GM19023 (cell line): ENCODE data around the gene SMIM24.
"Not testable (repeated sequence)": the region's sequence is repeated elsewhere in the genome, so short reads cannot be mapped to it uniquely, and the experiment has no call there.

ENCODE experiments used
- ATAC-seq: cut with Tn5 transposase; IDR thresholded peaks from one replicate; pipeline ENCODE4 v1.9.1; 2021; ENCODE audit warnings: mild to moderate bottlenecking, moderate library complexity; ENCODE audit not compliant: unreplicated experiment

The SMIM24 gene

DNA sequence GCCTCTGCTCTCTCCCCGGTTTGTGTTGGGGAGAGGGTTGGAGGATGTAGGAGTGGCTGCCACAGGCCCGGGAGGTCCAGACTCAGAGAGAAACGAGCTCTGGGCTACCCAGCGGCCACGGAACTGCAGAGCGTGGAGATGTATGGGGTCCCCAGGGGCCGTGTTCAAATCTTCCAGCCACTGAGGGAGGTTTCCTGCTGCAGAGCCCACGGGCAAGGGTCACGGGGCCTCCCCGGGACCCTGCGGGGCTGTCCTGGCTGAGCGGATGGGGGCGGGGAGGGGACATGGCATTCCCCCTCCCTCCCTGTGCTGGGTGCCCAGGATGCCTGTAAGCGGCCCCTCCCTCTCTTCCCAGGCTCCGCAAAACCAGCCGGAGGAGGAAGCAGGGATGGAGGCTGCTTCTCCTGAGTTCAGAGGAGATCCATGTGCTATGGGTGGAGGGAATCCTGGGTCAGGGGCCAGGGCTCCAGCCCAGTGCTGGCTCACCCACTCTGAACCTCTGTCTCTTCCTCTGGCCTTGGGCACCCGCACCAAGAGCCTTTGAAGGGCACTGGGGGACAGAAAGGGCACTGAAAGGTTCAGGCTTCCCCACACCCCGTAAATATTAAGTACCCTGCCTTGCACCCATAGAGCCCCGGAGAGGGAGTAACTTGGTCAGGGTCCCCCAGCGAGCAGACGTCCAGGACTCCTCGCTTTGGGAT, 22.6 kb downstream of the SMIM24 start:
- ATAC-seq, result no peak

GRCh38 chr19:3456925-3457527, 23.3 kb downstream of the SMIM24 start:
- ATAC-seq, result no peak

- no peak for ATAC-seq
Measured at GRCh38 chr19:3455960-3456601, 24.2 kb downstream of the SMIM24 start.

DNA sequence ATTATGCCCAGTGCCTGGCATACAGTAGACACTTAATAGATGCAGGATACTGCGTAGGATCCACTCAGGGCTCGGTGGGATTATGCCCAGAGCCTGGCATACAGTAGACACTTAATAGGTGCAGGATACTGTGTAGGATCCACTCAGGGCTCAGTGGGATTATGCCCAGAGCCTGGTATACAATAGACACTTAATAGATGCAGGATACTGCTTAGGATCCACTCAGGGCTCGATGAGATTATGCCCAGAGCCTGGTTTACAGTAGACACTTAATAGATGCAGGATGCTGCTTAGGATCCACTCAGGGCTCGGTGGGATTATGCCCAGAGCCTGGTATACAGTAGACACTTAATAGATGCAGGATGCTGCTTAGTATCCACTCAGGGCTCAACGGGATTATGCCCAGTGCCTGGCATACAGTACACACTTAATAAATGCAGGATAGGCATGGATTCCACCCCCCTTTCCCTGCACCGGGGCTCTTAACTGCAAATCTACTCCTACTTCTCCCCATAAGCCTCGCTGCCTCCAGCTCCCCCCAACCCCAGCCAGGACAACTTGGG, 24.9 kb downstream of the SMIM24 start:
- no peak for ATAC-seq

DNA sequence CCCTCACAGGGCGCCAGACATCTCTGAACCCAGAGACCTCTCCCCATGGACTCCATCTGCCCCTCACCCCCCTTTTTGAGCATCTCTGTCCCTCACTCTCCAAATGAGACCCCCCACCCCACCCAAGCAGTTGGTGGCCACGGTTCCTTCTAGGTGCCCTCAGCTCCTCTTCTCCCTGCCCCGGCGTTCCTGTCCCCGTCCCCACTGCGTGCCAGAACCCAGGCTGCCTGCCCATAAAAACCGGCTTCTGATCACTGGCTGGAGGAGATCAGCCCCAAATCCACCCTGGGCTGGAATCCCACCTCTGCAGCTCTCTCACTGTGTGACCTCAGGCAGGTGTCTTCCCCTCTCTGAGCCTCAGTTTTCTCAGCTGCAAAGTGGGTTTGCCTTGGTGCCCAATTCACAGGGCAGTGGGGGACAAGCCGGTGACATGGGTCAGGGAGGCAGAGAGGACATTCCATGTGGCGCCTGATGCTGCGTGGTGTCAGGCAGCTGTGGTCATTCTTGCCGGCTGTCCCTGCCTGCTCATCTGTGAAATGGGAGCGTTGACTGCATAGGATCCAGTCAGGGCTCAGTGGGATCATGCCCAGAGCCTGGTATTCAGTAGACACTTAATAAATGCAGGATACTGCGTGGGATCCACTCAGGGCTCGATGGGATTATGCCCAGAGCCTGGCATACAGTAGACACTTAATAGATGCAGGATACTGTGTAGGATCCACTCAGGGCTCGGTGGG, 25.5 kb downstream of the SMIM24 start:
- ATAC-seq, result no peak

DNA sequence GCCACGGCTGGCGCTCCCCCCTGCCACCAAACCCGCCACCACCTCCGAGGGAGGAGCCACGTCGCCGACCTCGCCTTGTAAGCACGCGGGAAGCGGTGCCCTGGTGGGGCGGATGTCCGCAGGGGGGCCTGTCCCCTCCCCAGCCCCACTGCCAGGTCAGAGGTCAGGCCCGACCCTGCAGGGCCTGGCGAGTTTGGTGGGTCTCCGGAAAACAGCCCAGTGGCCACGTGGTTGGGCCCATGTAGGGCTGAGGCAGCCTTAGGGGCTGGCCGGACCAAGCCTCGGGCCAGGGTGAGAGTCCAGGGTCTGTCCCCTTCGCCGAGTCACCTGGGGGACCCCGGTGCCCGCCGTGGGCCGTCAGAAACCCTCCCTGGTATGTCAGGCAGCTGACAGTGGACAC, 26.5 kb downstream of the SMIM24 start:
- ATAC-seq, result no peak

DNA sequence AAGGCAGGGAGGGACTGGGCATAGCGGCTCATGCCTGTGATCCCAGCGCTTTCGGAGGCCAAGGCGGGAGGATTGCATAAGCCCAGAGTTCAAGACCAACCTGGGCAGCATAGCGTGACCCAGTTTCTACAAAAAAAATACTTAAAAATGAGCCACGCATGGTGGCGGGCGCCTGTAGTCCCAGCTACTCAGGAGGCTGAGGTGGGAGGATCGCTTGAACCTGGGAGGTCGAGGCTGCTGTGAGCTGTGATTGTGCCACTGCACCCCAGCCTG, 27.4 kb downstream of the SMIM24 start:
- ATAC-seq, result not testable (repeated sequence)

- no peak for ATAC-seq
Measured at GRCh38 chr19:3452171-3452941, 28.0 kb downstream of the SMIM24 start.

DNA sequence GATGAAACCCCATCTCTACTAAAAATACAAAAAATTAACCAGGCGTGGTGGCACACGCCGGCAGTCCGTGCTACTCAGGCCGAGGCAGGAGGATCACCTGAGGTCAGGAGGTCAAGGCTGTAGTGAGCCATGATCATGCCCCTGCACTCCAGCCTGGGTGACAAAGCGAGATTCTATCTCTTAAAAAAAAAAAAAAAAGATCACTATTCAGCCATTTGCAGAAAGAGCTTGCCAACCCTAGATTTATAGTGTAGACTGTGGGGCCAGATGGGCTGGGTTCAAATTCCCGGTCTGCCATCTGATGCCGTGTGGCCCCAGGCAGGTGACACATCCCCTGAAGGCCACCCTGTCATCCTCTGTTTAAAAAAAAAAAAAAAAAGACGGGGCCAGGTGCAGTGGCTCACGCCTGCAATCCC, 28.9 kb downstream of the SMIM24 start:
- no peak for ATAC-seq

DNA sequence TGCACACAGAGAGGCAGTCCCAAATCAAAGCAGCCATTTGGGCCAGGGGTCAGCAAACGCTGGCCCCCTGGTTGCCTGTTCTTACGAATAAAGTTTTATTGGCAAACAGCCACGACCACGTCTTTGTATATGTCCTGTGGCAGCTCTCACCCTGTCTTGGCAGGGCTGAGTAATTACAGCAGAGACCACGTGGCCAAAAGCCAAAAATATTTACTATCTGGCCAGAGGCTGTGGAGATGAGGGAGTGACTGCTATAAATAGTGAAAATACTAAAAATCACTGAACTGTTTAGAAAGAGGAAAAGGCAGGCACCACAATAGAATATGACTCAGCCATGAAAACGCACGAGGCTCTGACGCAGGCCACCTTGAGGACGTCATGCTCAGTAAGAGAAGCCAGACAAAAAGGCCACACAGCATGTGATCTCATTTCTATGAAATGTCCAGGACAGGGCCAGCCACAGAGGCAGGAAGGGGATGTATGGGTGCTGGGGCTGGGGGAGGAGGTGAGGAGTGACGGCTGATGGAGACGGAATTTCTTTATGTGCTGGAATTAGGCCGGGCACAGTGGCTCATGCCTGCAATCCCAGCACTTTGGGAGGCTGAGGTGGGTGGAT, 29.4 kb downstream of the SMIM24 start:
- no peak for ATAC-seq

GRCh38 chr19:3448616-3449334, 31.6 kb downstream of the SMIM24 start:
- no peak for ATAC-seq

DNA sequence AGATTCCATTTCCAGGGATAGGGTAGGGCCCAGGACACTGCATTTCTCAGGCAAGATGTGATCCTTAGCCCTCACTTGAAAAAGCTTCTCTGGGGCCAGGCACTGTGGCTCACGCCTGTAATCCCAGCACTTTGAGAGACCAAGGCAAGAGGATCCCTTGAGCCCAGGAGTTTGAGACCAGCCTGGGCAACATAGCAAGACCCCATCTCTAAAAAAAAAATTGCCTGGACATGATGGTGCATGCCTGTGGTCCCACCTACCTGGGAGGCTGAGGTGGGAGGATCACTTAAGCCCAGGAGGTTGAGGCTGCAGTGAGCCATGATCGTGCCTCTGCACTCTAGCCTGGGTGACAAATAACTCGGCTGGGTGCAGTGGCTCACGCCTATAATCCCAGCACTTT, 33.7 kb downstream of the SMIM24 start:
- ATAC-seq, result not testable (repeated sequence)

- no peak for ATAC-seq
Measured at GRCh38 chr19:3444695-3445234, 35.6 kb downstream of the SMIM24 start.

DNA sequence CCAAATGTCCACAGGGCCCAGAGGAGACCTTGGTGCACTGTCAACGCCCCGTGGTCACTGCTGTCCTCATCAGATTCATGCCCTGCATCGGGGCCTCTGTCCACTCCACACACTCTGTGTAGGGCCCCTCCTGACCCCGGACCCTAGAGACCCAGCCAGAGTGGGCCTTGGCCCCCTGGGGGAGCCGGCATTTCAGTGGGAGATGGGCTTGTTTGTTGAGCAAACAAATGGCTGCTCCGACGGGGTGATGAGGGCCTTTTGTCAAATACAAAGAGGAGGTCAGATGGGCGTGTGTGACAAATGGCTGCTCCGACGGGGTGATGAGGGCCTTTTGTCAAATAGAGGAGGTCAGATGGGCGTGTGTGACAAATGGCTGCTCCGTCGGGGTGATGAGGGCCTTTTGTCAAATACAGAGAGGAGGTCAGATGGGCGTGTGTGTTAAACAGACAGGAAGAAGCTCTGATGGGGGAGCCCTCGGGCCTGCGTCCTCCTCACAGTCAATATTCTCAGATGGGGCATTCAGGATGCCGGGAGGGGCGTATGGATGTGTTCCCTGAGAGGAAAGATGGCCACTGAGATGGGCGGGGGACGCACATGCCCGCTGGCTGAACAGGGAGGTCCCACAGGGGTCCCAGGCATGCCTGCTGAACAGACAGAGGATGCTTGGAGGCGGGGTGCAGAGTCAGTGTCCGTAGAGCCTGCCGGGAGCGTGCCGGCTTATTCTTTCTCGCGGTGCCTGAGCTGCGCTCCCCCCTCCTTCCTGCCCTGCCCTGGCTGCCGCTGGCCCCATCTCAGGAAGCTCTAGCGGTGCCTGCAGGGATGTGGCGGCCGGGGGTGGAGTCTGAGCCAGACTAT, 36.3 kb downstream of the SMIM24 start:
- ATAC-seq, result no peak

- no peak for ATAC-seq
Measured at GRCh38 chr19:3442487-3443071, 37.7 kb downstream of the SMIM24 start.

GRCh38 chr19:3441986-3442329, 38.4 kb downstream of the SMIM24 start:
- no peak for ATAC-seq

GRCh38 chr19:3441089-3441985, 39.0 kb downstream of the SMIM24 start:
- ATAC-seq, result no peak
